Aorta (tissue), 5 donors: ENCODE measurements around the gene CIDEC. TPM values are rescaled to one million over a fixed set of nuclear protein-coding genes. Genes with fewer than 3 reads are reported as not detected.

ENCODE experiments used
- ATAC-seq: fragments of 200-7000 bp; cut with Tn5 transposase; one replicate; pipeline ENCODE4 v1.9.1; 2022; ENCODE audit warnings: moderate library complexity; ENCODE audit not compliant: low FRiP score
- DNase-seq, 2 donors: peaks; one replicate each; pipeline ENCODE4 v3.0.0-alpha.2; 2020
- H3K27ac ChIP-seq, 2 donors: one replicate each; pipeline ENCODE4 v1.5.1; 2013; ENCODE audit warnings: low read length in 2 of 2, mild to moderate bottlenecking in 2 of 2, moderate library complexity in 2 of 2, control low read depth in 1 of 2, inconsistent platforms in 1 of 2, low read depth in 1 of 2
- H3K27me3 ChIP-seq, 2 donors: one replicate each; pipeline ENCODE4 v1.6.1; 2013; ENCODE audit warnings: control low read depth in 1 of 2, low read length in 1 of 2, mild to moderate bottlenecking in 1 of 2, moderate library complexity in 1 of 2; ENCODE audit not compliant: insufficient read depth in 2 of 2, control insufficient read depth in 1 of 2
- H3K36me3 ChIP-seq, 2 donors: one replicate each; pipeline ENCODE4 v1.6.1; 2013; ENCODE audit warnings: control low read depth in 1 of 2, low read length in 1 of 2, mild to moderate bottlenecking in 1 of 2; ENCODE audit not compliant: insufficient read depth in 2 of 2, control insufficient read depth in 1 of 2
- H3K4me1 ChIP-seq, 2 donors: one replicate each; pipeline ENCODE4 v1.6.1; 2013; ENCODE audit warnings: low read length in 2 of 2, control low read depth in 1 of 2, mild to moderate bottlenecking in 1 of 2, moderate library complexity in 1 of 2; ENCODE audit not compliant: insufficient read depth in 2 of 2, control insufficient read depth in 1 of 2
- H3K4me3 ChIP-seq, 2 donors: one replicate each; pipeline ENCODE4 v1.5.1; 2013; ENCODE audit warnings: low read length in 2 of 2, control low read depth in 1 of 2, mild to moderate bottlenecking in 1 of 2
- H3K9me3 ChIP-seq: one replicate; pipeline ENCODE4 v1.6.1; 2013; ENCODE audit warnings: mild to moderate bottlenecking, low read length; ENCODE audit not compliant: control insufficient read depth
- WGBS, 2 donors: extraction: QIAGEN DNeasy Blood & Tissue Kit; methylation state at CpG; one replicate each; pipeline ENCODE4 v1.1.7; 2013; 5-methylcytosine and 5-hydroxymethylcytosine counted together
- intact Hi-C, 2 donors: fragments of 100-400 bp; cut with DNase I; formaldehyde crosslinking; loops; one replicate each; pipeline versions ENCODE4 v1.14.2 to v1.15.0; 2022
- long read RNA-seq, 2 donors: library from polyadenylated mRNA; unstranded; transcript quantifications; one replicate each; pipeline ENCODE4 v2.0.0, GENCODE V29; 2020 to 2021
- polyA plus RNA-seq, 2 donors: library from polyadenylated mRNA; stranded (reverse); fragments of 200-250 nt; gene quantifications; one replicate each; pipeline ENCODE4 v1.2.3, GENCODE V29; 2013
- total RNA-seq, 2 donors: library from RNA; stranded (reverse); fragmentation: NEBNext Ultra II Directional; extraction: Animal tissue kit (Norgen Biotek cat#: 25700); gene quantifications; one replicate each; pipeline ENCODE4 v1.2.1, GENCODE V29; 2021
- donor health status: healthy with polysubstance abuse.
- donor health status: Bipolar disorder and iron deficiency.
- donor health status: DM: no; HTN: no; CAD: no.
- donor health status: DM: no; HTN: no; CAD: no.
- donor health status: DM: yes; HTN: yes; CAD: no.

CIDEC gene
- total RNA-seq (under 1 TPM in 1 of 2 donors, not detected in 1; 0.87 TPM), polyA plus RNA-seq (10 to 100 TPM in 1 of 2 donors, 1 to 10 TPM in 1; 1.1 to 75.3 TPM)
- long read RNA-seq, donor 1, partial matches to known transcripts = 0 of 2 reads
- long read RNA-seq, donor 1, other reads (novel, unspliced or antisense) = 2 of 2 reads
- long read RNA-seq, donor 2 = 0 reads

GRCh38 chr3:9879830-9880549, at the start of gene CIDEC:
Gene CIDEC, minus strand, starts transcription at chr3:9880253. Its CDS starts 1,767 bp downstream, at chr3:9878486.
- no peak for ATAC-seq
- H3K27ac ChIP-seq = no peak within 1 kb of the TSS
- H3K4me3 ChIP-seq = no peak within 1 kb of the TSS
- H3K27me3 ChIP-seq = no peaks in the 10 kb centered on the region
- no peaks in the 10 kb centered on the region for H3K9me3 ChIP-seq
- WGBS, 2 donors = 87 to 88% methylated on average over 7 of the region's 7 CpGs
- H3K4me1 ChIP-seq = no peaks in the 10 kb centered on the region
- intact Hi-C loops = no loop called here
- no peaks in the 10 kb centered on the region for H3K36me3 ChIP-seq
- DNase-seq = peak in 1 of 2 donors; percentile 27

- intact Hi-C loops = no loop called here
- WGBS, 2 donors = 94% methylated on average over 23 of the region's 23 CpGs
- Histone ChIP-seq H3K4me1 (no peaks in the 10 kb centered on the region), H3K9me3 (no peaks in the 10 kb centered on the region), H3K4me3 (no peak overlapping the region), H3K27me3 (no peaks in the 10 kb centered on the region), H3K36me3 (peaks cover 0 to 8% of the 10 kb centered on the region in 2 donors), H3K27ac (no peak overlapping the region)
- DNase-seq (no peak), ATAC-seq (no peak)
These were observed 48.1 kb upstream of the CIDEC start for GRCh38 chr3:9928158-9928557.

DNA sequence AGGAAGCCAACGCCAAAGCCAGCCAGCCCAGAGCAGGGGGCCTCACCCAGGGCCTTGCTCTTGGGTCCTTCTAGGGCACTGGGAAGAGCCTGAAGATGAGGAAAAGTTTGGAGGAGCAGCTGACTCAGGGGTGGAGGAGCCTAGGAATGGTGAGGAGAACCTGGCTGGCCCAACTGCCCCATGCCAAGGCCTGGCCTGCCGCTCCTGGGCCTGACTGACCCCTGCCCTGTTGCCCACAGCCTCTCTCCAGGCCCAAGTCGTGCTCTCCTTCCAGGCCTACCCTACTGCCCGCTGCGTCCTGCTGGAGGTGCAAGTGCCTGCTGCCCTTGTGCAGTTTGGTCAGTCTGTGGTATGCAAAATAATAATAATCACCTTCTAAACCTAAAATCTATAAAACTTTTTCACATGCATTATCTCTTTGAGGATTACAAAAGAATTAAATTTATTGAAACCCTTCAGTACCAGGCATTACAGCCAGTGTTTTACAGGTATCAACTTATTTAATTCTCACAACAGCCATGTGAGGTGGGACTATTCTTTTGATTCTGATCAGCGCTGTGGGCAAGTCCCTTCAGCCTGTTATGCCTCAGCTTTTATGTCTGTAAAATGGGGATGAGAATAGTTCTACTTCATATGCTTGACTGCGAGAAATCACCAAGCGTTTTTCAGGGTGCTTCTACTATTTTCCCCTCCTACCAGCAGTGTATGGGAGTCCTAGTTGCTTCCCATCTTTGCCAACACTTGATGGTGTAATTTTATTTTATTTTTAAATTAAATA, 38.4 kb upstream of the CIDEC start:
- ATAC-seq = no peak
- WGBS, 2 donors = 89 to 93% methylated on average over 8 of the region's 8 CpGs
- Histone ChIP-seq H3K4me3 (no peak overlapping the region), H3K36me3 (no peaks in the 10 kb centered on the region), H3K27me3 (no peaks in the 10 kb centered on the region), H3K27ac (no peak overlapping the region), H3K4me1 (no peaks in the 10 kb centered on the region), H3K9me3 (no peaks in the 10 kb centered on the region)
- peak in 1 of 2 donors; percentile 69 for DNase-seq
- intact Hi-C loops = loop anchor here (5.0 kb wide), 1 partner anchor 76 kb away; the partner anchor contains the start of gene RPUSD3 (in 2 of the 2)

DNA sequence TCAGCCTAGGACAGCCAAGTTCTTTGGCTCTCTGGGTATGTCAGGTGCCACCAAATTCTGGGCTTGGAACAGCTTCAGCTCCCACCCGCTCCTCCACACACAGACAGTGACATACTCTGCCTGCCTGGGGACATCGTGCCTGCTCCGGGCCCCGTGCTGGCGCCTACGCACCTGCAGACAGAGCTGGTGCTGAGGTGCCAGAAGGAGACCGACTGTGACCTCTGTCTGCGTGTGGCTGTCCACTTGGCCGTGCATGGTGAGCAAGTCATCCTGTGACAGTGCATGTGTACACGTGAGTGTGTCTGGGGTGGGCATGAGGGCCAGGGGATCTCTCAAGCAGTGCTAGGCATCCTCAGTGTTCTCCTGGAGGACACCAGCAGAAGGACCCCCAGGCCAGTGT, 37.8 kb upstream of the CIDEC start:
- intact Hi-C loops = loop anchor here (5.0 kb wide), 1 partner anchor 76 kb away; the partner anchor contains the start of gene RPUSD3 (in 2 of the 2)
- Histone ChIP-seq H3K9me3 (no peaks in the 10 kb centered on the region), H3K4me1 (no peaks in the 10 kb centered on the region), H3K27me3 (no peaks in the 10 kb centered on the region), H3K27ac (no peak overlapping the region), H3K36me3 (no peaks in the 10 kb centered on the region), H3K4me3 (no peak overlapping the region)
- DNase-seq = peak in 1 of 2 donors; percentile 55
- ATAC-seq = no peak
- 67 to 71% methylated on average over 10 of the region's 10 CpGs for WGBS, 2 donors

- DNase-seq (peak; percentile 92), ATAC-seq (peak; percentile 91)
- intact Hi-C loops = loop anchor here (5.0 kb wide), 1 partner anchor 75 kb away; the partner anchor contains the start of gene RPUSD3 (in 2 of the 2)
- H3K4me1 ChIP-seq = no peaks in the 10 kb centered on the region
- H3K9me3 ChIP-seq = no peaks in the 10 kb centered on the region
- peak within 1 kb of the TSS; percentile 52 to 71 for H3K4me3 ChIP-seq
- H3K27me3 ChIP-seq = no peaks in the 10 kb centered on the region
- no peaks in the 10 kb centered on the region for H3K36me3 ChIP-seq
- WGBS, 2 donors = 2 to 4% methylated on average over 19 of the region's 19 CpGs
- peak within 1 kb of the TSS; percentile 46 to 81 for H3K27ac ChIP-seq
These were observed 37.0 kb upstream of the CIDEC start, which contains the start of gene IL17RC for GRCh38 chr3:9916734-9917680. Gene IL17RC, plus strand, starts transcription at chr3:9917098. Its CDS starts 218 bp downstream, at chr3:9917316.

- WGBS, 2 donors = 31% methylated on average over 6 to 7 of the region's 7 CpGs
- H3K27ac ChIP-seq = peak overlapping the region; percentile 2 to 69
- ATAC-seq (no peak), DNase-seq (peak in 1 of 2 donors; percentile 77)
- no peaks in the 10 kb centered on the region for H3K27me3 ChIP-seq
- intact Hi-C loops = loop anchor here (5.0 kb wide), 1 partner anchor 74 kb away; the partner anchor contains the start of gene RPUSD3 (in 2 of the 2)
- H3K36me3 ChIP-seq = no peaks in the 10 kb centered on the region
- H3K4me1 ChIP-seq = no peaks in the 10 kb centered on the region
- no peaks in the 10 kb centered on the region for H3K9me3 ChIP-seq
- peak overlapping the region; percentile 2 to 71 for H3K4me3 ChIP-seq
These were observed 36.3 kb upstream of the CIDEC start for GRCh38 chr3:9916346-9916733.

- peak; percentile 85 to 90 for DNase-seq
- Histone ChIP-seq H3K4me1 (no peaks in the 10 kb centered on the region), H3K9me3 (no peaks in the 10 kb centered on the region), H3K27ac (peak overlapping the region; percentile 46 to 81), H3K27me3 (no peaks in the 10 kb centered on the region), H3K4me3 (peak overlapping the region; percentile 44 to 52), H3K36me3 (no peaks in the 10 kb centered on the region)
- peak; percentile 75 for ATAC-seq
- intact Hi-C loops = loop anchor here (2.0 to 5.0 kb wide), 2 partner anchors 25 to 73 kb away; partner anchors contain the start of genes RPUSD3 (in 2 of the 2) and JAGN1 (in 1 of the 2)
- 0 to 1% methylated on average over 78 to 99 of the region's 99 CpGs for WGBS, 2 donors
These were observed 35.4 kb upstream of the CIDEC start for GRCh38 chr3:9915254-9916141.
